ENCODE data around the gene KRTAP9-4.
"Not testable (repeated sequence)": the region's sequence is repeated elsewhere in the genome, so short reads cannot be mapped to it uniquely, and the experiment has no call there.

Gene KRTAP9-4

GRCh38 chr17:41223821-41224220 lies 25.7 kb upstream of the KRTAP9-4 start (continued):
- TF ChIP-seq ZBTB44 (tag by site-specific recombination; IDR thresholded peaks at IDR 0.05) (no peak), ZNF488 (tag by site-specific recombination; IDR thresholded peaks at IDR 0.05) (no peak), ZNF785 (tag by site-specific recombination; IDR thresholded peaks at IDR 0.05) (no peak), GLI4 (tag by site-specific recombination; IDR thresholded peaks at IDR 0.05) (no peak)

- POLR2A ChIA-PET = no interaction called here
- CTCF ChIA-PET = interaction anchor here (0.7 kb wide), 1 partner anchor 444 kb away, joined by 3 read pairs; no protein-coding TSS in a partner anchor
- no peaks in the 10 kb centered on the region for H3K9me3 ChIP-seq (ENCODE audit: control insufficient read depth, insufficient read depth, low read depth, low read length)
- H3K27ac ChIP-seq (ENCODE audit: extremely low read depth, low read depth, low read length) = no peak overlapping the region
- no peak overlapping the region for H3K4me3 ChIP-seq (ENCODE audit: low read depth, low read length)
- H3K36me3 ChIP-seq (ENCODE audit: control insufficient read depth in 2 of 2, insufficient read depth in 1 of 2, low read length in 2 of 2) = no peaks in the 10 kb centered on the region
- no peaks in the 10 kb centered on the region for H3K4me1 ChIP-seq (ENCODE audit: control insufficient read depth, insufficient read depth, low read length)
- TF ChIP-seq ZNF658 (tag by site-specific recombination; IDR thresholded peaks at IDR 0.05) (no peak), ZNF302 (tag by site-specific recombination; IDR thresholded peaks at IDR 0.05; ENCODE audit: low read depth) (no peak), ZNF214 (tag by site-specific recombination; IDR thresholded peaks at IDR 0.05; ENCODE audit: borderline replicate concordance) (no peak), PATZ1 (tag by site-specific recombination; IDR thresholded peaks at IDR 0.05) (no peak), INSM2 (tag by site-specific recombination; IDR thresholded peaks at IDR 0.05) (no peak), ZNF518A (tag by site-specific recombination; conservative IDR thresholded peaks at IDR 0.05; ENCODE audit: low read depth) (no peak), HOXC10 (CRISPR knock-in tag; IDR thresholded peaks at IDR 0.05) (no peak)
Observed at GRCh38 chr17:41226051-41226450, 23.4 kb upstream of the KRTAP9-4 start.

- H3K27ac ChIP-seq (ENCODE audit: extremely low read depth, low read depth, low read length); H3K4me3 ChIP-seq (ENCODE audit: low read depth, low read length); CTCF ChIA-PET; H3K36me3 ChIP-seq (ENCODE audit: control insufficient read depth in 2 of 2, insufficient read depth in 1 of 2, low read length in 2 of 2); H3K9me3 ChIP-seq (ENCODE audit: control insufficient read depth, insufficient read depth, low read depth, low read length); POLR2A ChIA-PET; H3K4me1 ChIP-seq (ENCODE audit: control insufficient read depth, insufficient read depth, low read length): not testable (repeated sequence)
- TF ChIP-seq ZIC2 (tag by site-specific recombination; IDR thresholded peaks at IDR 0.05) = peak; percentile 43
- 0 out of 2 replicates have a peak, but pooled peaks have one; percentile 47 for TF ChIP-seq SCRT1 (tag by site-specific recombination; IDR thresholded peaks at IDR 0.05; ENCODE audit: borderline replicate concordance)
Observed at GRCh38 chr17:41226598-41227095, 22.8 kb upstream of the KRTAP9-4 start, which contains the start of gene KRTAP9-2. KRTAP9-2 (plus strand) TSS chr17:41226648; CDS start chr17:41226655, 7 bp downstream.
